DOHH2 (cell line): ENCODE data around the gene PPP6C.
"Not testable (repeated sequence)": the region's sequence is repeated elsewhere in the genome, so short reads cannot be mapped to it uniquely, and the experiment has no call there.

ENCODE experiments used
- EZH2phosphoT487 ChIP-seq: fragments of 200-600 bp; sonication (generic); IDR thresholded peaks from 2 replicates; pipeline ENCODE4 v1.6.1; 2017; ENCODE audit warnings: borderline replicate concordance, mild to moderate bottlenecking, antibody characterized with exemption, low read length, moderate library complexity, mixed read lengths
- TF ChIP-seq, protein P1 (sequence below): fragments of 200-600 bp; sonication (generic); IDR thresholded peaks from one replicate; pipeline ENCODE4 v1.5.1; 2014; ENCODE audit warnings: antibody characterized with exemption, mild to moderate bottlenecking, low read depth, low read length; ENCODE audit not compliant: poor library complexity, severe bottlenecking

DNA sequence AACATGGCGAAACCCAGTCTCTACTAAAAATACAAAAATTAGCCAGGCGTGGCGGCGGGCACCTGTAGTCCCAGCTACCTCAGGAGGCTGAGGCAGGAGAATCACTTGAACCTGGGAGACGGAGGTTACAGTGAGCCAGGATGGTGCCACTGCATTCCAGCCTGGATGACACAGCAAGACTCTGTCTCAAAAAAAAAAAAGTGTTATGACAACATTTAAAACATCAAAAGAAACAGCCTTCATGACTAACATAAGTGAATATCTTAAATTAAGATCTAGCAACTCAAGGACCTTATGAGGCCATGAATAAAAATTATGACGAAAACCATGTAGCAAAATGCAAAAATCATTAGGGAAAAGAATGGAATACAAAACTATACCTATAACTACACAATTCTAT is 26.7 kb downstream of the PPP6C start:
- TF ChIP-seq, protein P1, sequence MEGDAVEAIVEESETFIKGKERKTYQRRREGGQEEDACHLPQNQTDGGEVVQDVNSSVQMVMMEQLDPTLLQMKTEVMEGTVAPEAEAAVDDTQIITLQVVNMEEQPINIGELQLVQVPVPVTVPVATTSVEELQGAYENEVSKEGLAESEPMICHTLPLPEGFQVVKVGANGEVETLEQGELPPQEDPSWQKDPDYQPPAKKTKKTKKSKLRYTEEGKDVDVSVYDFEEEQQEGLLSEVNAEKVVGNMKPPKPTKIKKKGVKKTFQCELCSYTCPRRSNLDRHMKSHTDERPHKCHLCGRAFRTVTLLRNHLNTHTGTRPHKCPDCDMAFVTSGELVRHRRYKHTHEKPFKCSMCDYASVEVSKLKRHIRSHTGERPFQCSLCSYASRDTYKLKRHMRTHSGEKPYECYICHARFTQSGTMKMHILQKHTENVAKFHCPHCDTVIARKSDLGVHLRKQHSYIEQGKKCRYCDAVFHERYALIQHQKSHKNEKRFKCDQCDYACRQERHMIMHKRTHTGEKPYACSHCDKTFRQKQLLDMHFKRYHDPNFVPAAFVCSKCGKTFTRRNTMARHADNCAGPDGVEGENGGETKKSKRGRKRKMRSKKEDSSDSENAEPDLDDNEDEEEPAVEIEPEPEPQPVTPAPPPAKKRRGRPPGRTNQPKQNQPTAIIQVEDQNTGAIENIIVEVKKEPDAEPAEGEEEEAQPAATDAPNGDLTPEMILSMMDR: not testable (repeated sequence)
- TF ChIP-seq EZH2phosphoT487: not testable (repeated sequence)
